Activated naive CD4-positive, alpha-beta T cell treated with anti-CD3 and anti-CD28 coated beads, Interleukin-2, amount 50 U/mL, for 72 hours (primary cell): ENCODE results near the gene PCDHGB5. TPM values are rescaled to one million over a fixed set of nuclear protein-coding genes. Genes with fewer than 3 reads are reported as not detected.
"Not testable (repeated sequence)": the region's sequence is repeated elsewhere in the genome, so short reads cannot be mapped to it uniquely, and the experiment has no call there.

ENCODE experiments used
- ATAC-seq, 2 donors: fragments of 150-1000 bp; cut with Tn5 transposase; 2 replicates each; pipeline ENCODE4 v1.10.0; 2021; ENCODE audit warnings: mild to moderate bottlenecking in 2 of 2, moderate library complexity in 2 of 2
- DNase-seq, 2 donors: peaks; one replicate each; pipeline ENCODE4 v3.0.0; 2021 to 2022; ENCODE audit warnings: low spot score in 2 of 2
- H3K27ac Mint-ChIP-seq, 2 donors: one replicate each; pipeline ENCODE4 v1.8.0; 2022; ENCODE audit warnings: mild to moderate bottlenecking in 2 of 2, mixed read lengths in 2 of 2
- H3K36me3 Mint-ChIP-seq, 2 donors: one replicate each; pipeline ENCODE4 v1.8.0; 2022; ENCODE audit warnings: mixed read lengths in 2 of 2
- H3K9me3 Mint-ChIP-seq, 2 donors: one replicate each; pipeline ENCODE4 v1.8.0; 2022; ENCODE audit warnings: mixed read lengths in 2 of 2
- total RNA-seq, 2 donors: library from RNA; stranded (reverse); gene quantifications; one replicate each; pipeline ENCODE4 v1.2.3, GENCODE V29; 2022

PCDHGB5 gene
- total RNA-seq, 2 donors from 2014 or later, result 0.12 TPM; not detected in 1

- DNase-seq, result no peak
- Mint-ChIP-seq H3K27ac (no peak overlapping the region), H3K9me3 (peaks cover 18 to 33% of the 10 kb centered on the region in 2 donors), H3K36me3 (peaks cover 52 to 53% of the 10 kb centered on the region in 2 donors)
- ATAC-seq, result no peak
Observed at GRCh38 chr5:141371572-141372475, 25.9 kb upstream of the PCDHGB5 start.

- H3K27ac Mint-ChIP-seq, result no peak within 1 kb of the TSS
- DNase-seq, result no peak
- peaks cover 18 to 33% of the 10 kb centered on the region in 2 donors for H3K9me3 Mint-ChIP-seq
- ATAC-seq, result no peak
- H3K36me3 Mint-ChIP-seq, result peaks cover 52 to 53% of the 10 kb centered on the region in 2 donors
Observed at GRCh38 chr5:141373673-141374317, 24.0 kb upstream of the PCDHGB5 start, which contains the start of gene PCDHGA6. Gene PCDHGA6, plus strand, starts transcription at chr5:141373891. Its CDS starts 193 bp downstream, at chr5:141374084.

- H3K9me3 Mint-ChIP-seq, result peaks cover 18 to 33% of the 10 kb centered on the region in 2 donors
- H3K27ac Mint-ChIP-seq, result no peak overlapping the region
- peaks cover 52 to 53% of the 10 kb centered on the region in 2 donors for H3K36me3 Mint-ChIP-seq
- no peak for ATAC-seq
- DNase-seq, result no peak
Observed at GRCh38 chr5:141374627-141375026, 23.1 kb upstream of the PCDHGB5 start.

DNA sequence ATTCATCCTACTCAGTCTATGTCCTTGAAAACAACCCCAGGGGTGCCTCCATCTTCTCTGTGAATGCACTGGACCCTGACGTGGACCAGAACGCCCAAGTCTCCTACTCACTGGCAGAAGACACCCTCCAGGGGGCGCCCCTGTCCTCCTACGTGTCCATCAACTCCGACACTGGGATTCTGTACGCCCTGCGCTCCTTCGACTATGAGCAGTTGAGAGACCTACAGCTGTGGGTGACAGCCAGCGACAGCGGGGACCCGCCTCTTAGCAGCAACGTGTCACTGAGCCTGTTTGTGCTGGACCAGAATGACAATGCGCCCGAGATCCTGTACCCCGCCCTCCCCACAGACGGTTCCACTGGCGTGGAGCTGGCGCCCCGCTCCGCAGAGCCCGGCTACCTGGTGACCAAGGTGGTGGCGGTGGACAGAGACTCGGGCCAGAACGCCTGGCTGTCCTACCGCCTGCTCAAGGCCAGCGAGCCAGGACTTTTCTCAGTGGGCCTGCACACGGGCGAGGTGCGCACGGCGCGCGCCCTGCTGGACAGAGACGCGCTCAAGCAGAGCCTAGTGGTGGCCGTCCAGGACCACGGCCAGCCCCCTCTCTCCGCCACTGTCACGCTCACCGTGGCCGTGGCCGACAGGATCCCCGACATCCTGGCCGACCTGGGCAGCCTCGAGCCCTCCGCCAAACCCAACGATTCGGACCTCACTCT, 22.1 kb upstream of the PCDHGB5 start:
- Mint-ChIP-seq H3K9me3 (peaks cover 18 to 32% of the 10 kb centered on the region in 2 donors), H3K36me3 (peaks cover 46 to 51% of the 10 kb centered on the region in 2 donors)
- DNase-seq, H3K27ac Mint-ChIP-seq, ATAC-seq: not testable (repeated sequence)

DNA sequence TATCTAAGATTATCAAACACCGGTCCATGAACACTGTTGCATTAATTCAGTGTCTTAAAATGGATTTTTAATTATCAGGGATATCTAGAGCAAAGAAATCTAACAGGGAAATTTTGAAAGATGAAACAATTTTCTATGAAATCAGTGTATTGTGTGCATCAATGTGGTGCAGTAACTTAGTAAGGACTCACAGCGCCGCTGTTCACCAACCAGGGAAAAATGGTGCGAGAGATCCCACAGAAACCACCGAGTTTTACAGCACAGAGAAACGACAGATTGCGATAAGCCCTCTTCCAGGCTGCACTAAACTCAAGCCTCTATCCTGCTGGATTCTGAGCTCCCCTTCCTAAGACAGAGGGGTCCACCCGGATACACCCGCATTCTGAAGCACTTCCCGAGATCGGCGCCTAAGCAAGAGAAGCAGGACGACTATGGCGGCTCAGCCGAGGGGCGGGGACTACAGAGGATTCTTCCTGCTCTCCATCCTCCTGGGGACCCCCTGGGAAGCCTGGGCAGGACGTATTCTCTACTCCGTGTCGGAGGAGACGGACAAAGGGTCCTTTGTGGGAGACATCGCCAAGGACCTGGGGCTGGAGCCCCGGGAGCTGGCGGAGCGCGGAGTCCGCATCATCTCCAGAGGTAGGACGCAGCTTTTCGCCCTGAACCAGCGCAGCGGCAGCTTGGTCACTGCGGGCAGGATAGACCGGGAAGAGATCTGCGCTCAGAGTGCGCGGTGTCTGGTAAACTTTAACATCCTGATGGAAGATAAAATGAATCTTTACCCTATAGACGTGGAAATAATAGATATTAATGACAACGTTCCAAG, 15.1 kb upstream of the PCDHGB5 start, which contains the start of gene PCDHGA7:
TSS of gene PCDHGA7 (plus strand) at position 274 of the 826 bp plus-strand sequence. CDS start at position 432, 158 bp downstream.
- Mint-ChIP-seq H3K27ac (peak within 1 kb of the TSS in 1 of 2 donors; percentile 44), H3K9me3 (peaks cover 4% of the 10 kb centered on the region in 2 donors)
- ATAC-seq, result no peak

DNA sequence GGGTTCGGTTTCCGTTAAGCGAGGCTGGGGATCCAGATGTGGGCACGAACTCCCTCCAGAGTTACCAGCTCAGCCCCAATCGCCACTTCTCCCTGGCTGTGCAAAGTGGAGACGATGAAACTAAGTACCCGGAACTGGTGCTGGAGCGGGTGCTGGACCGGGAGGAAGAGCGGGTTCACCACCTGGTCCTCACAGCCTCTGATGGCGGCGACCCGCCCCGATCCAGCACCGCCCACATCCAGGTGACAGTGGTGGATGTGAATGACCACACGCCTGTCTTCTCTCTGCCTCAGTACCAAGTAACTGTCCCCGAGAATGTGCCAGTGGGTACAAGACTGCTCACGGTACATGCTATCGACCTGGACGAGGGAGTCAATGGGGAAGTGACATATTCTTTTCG, 14.4 kb upstream of the PCDHGB5 start:
- H3K9me3 Mint-ChIP-seq, result peaks cover 4 to 6% of the 10 kb centered on the region in 2 donors
- peaks cover 33% of the 10 kb centered on the region in 2 donors for H3K36me3 Mint-ChIP-seq
- ATAC-seq (no peak), DNase-seq (no peak)
- no peak overlapping the region for H3K27ac Mint-ChIP-seq

More for the DNA sequence above, 15.1 kb upstream of the PCDHGB5 start, which contains the start of gene PCDHGA7:
- H3K36me3 Mint-ChIP-seq, result peaks cover 30 to 31% of the 10 kb centered on the region in 2 donors
- DNase-seq, result no peak

GRCh38 chr5:141384471-141385267, 13.1 kb upstream of the PCDHGB5 start:
- ATAC-seq (no peak), DNase-seq (no peak)
- no peak overlapping the region for H3K27ac Mint-ChIP-seq
- H3K36me3 Mint-ChIP-seq, result peaks cover 44 to 46% of the 10 kb centered on the region in 2 donors
- peaks cover 12 to 14% of the 10 kb centered on the region in 2 donors for H3K9me3 Mint-ChIP-seq

DNA sequence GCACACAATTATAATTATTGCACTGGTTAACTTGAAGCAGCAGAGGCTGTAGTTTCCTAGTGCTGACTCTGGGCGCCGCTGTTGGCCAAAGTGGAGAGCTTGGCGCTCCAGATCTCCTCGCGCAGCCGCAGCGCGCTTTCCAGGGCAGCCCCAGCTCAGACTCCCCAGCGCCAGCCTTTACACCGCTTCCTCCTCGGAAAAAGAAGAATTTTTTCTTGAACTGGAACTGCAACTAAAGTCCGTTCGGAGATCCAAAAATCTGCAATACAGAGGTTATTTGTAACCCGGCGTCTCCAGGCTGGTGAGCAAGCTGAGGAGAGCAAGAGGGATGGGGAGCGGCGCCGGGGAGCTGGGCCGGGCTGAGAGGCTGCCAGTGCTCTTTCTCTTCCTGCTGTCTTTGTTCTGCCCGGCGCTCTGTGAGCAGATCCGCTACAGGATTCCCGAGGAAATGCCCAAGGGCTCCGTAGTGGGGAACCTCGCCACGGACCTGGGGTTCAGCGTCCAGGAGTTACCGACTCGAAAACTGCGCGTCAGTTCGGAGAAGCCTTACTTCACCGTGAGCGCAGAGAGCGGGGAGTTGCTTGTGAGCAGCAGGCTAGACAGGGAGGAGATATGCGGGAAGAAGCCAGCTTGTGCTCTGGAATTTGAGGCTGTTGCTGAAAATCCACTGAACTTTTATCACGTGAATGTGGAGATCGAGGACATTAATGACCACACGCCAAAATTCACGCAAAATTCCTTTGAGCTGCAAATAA, 10.0 kb upstream of the PCDHGB5 start, which contains the start of gene PCDHGB4:
TSS of gene PCDHGB4 (plus strand) at position 142 of the 755 bp plus-strand sequence. CDS start at position 329, 187 bp downstream.
- DNase-seq, H3K27ac Mint-ChIP-seq: not testable (repeated sequence)
- ATAC-seq, result peak; percentile 68 to 75
- peaks cover 19 to 25% of the 10 kb centered on the region in 2 donors for H3K9me3 Mint-ChIP-seq
- peaks cover 51 to 53% of the 10 kb centered on the region in 2 donors for H3K36me3 Mint-ChIP-seq

- H3K36me3 Mint-ChIP-seq, result peaks cover 49 to 53% of the 10 kb centered on the region in 2 donors
- no peak for ATAC-seq
- no peak overlapping the region for H3K27ac Mint-ChIP-seq
- DNase-seq, result no peak
- peaks cover 15 to 23% of the 10 kb centered on the region in 2 donors for H3K9me3 Mint-ChIP-seq
Observed at GRCh38 chr5:141388661-141389060, 9.1 kb upstream of the PCDHGB5 start.

DNA sequence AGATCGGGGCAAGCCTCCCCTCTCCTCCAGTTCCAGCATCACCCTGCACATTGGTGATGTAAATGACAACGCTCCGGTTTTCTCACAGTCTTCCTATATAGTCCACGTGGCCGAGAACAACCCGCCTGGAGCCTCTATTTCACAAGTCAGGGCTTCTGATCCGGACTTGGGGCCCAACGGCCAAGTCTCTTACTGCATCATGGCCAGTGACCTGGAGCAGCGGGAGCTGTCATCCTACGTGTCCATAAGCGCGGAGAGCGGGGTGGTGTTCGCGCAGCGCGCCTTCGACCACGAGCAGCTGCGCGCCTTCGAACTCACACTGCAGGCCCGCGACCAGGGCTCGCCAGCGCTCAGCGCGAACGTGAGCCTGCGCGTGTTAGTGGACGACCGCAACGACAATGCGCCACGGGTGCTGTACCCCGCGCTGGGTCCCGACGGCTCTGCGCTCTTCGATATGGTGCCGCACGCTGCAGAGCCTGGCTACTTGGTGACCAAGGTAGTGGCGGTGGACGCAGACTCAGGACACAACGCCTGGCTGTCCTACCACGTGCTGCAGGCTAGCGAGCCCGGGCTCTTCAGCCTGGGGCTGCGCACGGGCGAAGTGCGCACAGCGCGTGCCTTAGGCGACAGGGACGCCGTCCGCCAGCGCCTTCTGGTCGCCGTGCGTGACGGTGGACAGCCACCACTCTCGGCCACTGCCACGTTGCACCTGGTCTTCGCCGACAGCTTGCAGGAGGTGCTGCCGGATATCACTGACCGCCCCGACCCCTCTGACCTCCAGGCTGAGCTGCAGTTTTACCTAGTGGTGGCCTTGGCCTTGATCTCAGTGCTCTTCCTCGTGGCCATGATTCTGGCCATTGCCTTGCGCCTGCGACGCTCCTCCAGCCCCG, 8.3 kb upstream of the PCDHGB5 start:
- H3K27ac Mint-ChIP-seq, result peak overlapping the region in 1 of 2 donors; percentile 44
- ATAC-seq (no peak), DNase-seq (no peak)
- peaks cover 50 to 56% of the 10 kb centered on the region in 2 donors for H3K36me3 Mint-ChIP-seq
- peaks cover 21 to 27% of the 10 kb centered on the region in 2 donors for H3K9me3 Mint-ChIP-seq

GRCh38 chr5:141392429-141393198, 5.1 kb upstream of the PCDHGB5 start, which contains the start of gene PCDHGA8:
Gene PCDHGA8, plus strand, starts transcription at chr5:141392633. Its CDS starts 181 bp downstream, at chr5:141392814.
- DNase-seq, result no peak
- Mint-ChIP-seq H3K9me3 (peaks cover 21 to 27% of the 10 kb centered on the region in 2 donors), H3K27ac (no peak within 1 kb of the TSS), H3K36me3 (peaks cover 46 to 51% of the 10 kb centered on the region in 2 donors)
- ATAC-seq, result no peak

- peaks cover 45 to 48% of the 10 kb centered on the region in 2 donors for H3K36me3 Mint-ChIP-seq
- peaks cover 20 to 27% of the 10 kb centered on the region in 2 donors for H3K9me3 Mint-ChIP-seq
- H3K27ac Mint-ChIP-seq, result no peak overlapping the region
- no peak for DNase-seq
- ATAC-seq, result no peak
Observed at GRCh38 chr5:141393267-141393666, 4.5 kb upstream of the PCDHGB5 start.
